Measurements from ENCODE around the gene PCSK6. TPM values are rescaled to one million over a fixed set of nuclear protein-coding genes. Genes with fewer than 3 reads are reported as not detected.

Gene PCSK6
- total RNA-seq, 1 donor from 2014 or later = 1.1 TPM

DNA sequence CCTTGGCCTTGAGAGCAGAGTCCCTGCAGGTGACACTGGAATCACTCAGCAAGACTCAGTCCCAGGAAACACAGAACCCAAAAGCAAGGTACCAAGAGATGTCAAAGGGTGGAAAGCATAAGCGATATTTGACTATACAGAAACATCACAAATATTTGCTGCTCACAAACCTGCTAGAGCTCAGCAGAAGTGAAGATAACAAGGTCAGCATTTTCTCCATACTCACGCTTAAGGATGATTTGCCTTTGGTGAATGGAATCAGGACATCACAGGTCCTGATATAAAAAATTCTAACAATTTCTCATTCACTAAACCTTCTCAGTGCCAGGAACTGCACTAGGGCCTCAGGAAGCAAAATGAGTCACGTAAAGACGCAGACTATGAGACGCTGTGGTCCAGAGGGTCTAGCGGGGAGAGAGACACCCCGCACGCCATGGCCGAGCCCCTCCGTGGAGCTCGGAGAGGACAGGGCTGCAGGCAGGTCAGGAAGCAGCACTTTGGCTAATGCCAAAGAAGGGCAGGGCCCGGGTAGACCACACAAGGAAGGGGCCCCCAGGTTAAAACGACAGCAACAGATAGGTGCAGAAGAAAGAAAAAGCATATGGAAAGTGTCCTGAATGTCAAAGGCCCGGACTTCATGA, 10.7 kb downstream of the PCSK6 start:
- H3K36me3 Mint-ChIP-seq (ENCODE audit: low read depth) = no peaks in the 10 kb centered on the region
- ATAC-seq (ENCODE audit: low read depth) (no peak), DNase-seq (no peak)
- H3K27ac Mint-ChIP-seq = no peak overlapping the region
- H3K4me1 Mint-ChIP-seq = no peaks in the 10 kb centered on the region
- H3K27me3 Mint-ChIP-seq = peaks cover 9% of the 10 kb centered on the region
- CTCF ChIA-PET = no interaction called here
- POLR2A ChIA-PET = no interaction called here
- TF ChIP-seq, protein P1, sequence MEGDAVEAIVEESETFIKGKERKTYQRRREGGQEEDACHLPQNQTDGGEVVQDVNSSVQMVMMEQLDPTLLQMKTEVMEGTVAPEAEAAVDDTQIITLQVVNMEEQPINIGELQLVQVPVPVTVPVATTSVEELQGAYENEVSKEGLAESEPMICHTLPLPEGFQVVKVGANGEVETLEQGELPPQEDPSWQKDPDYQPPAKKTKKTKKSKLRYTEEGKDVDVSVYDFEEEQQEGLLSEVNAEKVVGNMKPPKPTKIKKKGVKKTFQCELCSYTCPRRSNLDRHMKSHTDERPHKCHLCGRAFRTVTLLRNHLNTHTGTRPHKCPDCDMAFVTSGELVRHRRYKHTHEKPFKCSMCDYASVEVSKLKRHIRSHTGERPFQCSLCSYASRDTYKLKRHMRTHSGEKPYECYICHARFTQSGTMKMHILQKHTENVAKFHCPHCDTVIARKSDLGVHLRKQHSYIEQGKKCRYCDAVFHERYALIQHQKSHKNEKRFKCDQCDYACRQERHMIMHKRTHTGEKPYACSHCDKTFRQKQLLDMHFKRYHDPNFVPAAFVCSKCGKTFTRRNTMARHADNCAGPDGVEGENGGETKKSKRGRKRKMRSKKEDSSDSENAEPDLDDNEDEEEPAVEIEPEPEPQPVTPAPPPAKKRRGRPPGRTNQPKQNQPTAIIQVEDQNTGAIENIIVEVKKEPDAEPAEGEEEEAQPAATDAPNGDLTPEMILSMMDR (IDR thresholded peaks at IDR 0.05) = no peak
- no peak overlapping the region for H3K4me3 Mint-ChIP-seq
- intact Hi-C loops (cut with micrococcal nuclease) = no loop called here
- no peaks in the 10 kb centered on the region for H3K9me3 Mint-ChIP-seq

DNA sequence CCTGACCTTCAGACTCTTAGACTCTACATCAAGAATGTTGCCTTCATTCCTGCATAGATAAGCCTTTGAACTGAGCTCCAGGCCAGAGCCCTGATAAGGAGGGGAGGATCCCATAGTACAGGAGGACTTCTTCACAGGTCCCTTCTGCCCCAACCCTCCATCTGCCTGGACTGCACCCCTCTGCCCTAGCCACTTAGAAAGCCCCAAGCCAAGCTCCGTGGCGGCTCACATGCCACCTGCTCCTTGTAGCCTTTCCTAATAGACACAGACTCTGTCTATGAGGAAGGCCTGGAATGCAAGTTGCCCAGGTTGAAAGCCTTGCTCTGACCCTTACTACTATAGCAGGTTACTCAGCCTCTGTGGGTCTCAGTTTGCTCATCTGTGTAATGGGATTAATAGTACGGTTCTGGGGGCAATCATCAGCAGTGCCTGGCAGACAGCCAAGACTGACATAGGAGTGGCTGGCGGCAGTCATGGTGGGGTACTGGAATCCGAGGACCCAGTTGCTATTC, 11.6 kb downstream of the PCSK6 start:
- ChIA-PET CTCF (no interaction called here), POLR2A (no interaction called here)
- no peaks in the 10 kb centered on the region for H3K9me3 Mint-ChIP-seq
- H3K27me3 Mint-ChIP-seq = peaks cover 9% of the 10 kb centered on the region
- H3K4me3 Mint-ChIP-seq = no peak overlapping the region
- intact Hi-C loops (cut with micrococcal nuclease) = no loop called here
- TF ChIP-seq, protein P1 (IDR thresholded peaks at IDR 0.05) = no peak
- no peaks in the 10 kb centered on the region for H3K4me1 Mint-ChIP-seq
- no peak for ATAC-seq (ENCODE audit: low read depth)
- H3K27ac Mint-ChIP-seq = no peak overlapping the region
- no peak for DNase-seq
- no peaks in the 10 kb centered on the region for H3K36me3 Mint-ChIP-seq (ENCODE audit: low read depth)

DNA sequence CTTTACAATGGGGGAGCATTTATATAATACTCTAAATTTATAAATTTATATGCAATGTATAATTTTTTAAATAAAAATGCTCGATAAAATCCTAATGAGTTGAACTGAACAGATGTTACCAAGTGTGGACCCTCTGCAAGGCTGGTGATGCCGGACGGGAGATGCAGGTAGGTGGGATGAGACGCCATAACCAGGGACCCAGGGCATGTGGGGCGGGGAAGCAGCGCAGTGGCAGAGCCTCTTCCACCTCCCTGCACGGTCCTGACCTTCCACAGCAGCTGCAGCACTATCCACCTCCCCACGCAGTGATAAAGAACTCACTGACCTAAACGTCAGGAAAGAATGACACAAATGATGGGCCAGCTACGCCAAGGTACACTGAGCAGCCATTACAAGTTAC, 12.8 kb downstream of the PCSK6 start:
- CTCF ChIA-PET = no interaction called here
- H3K9me3 Mint-ChIP-seq = no peaks in the 10 kb centered on the region
- H3K4me1 Mint-ChIP-seq = no peaks in the 10 kb centered on the region
- no peak overlapping the region for H3K4me3 Mint-ChIP-seq
- POLR2A ChIA-PET = no interaction called here
- H3K36me3 Mint-ChIP-seq (ENCODE audit: low read depth) = no peaks in the 10 kb centered on the region
- peaks cover 9% of the 10 kb centered on the region for H3K27me3 Mint-ChIP-seq
- DNase-seq (no peak), ATAC-seq (ENCODE audit: low read depth) (no peak)
- intact Hi-C loops (cut with micrococcal nuclease) = no loop called here
- TF ChIP-seq, protein P1 (IDR thresholded peaks at IDR 0.05) = no peak
- H3K27ac Mint-ChIP-seq = no peak overlapping the region

DNA sequence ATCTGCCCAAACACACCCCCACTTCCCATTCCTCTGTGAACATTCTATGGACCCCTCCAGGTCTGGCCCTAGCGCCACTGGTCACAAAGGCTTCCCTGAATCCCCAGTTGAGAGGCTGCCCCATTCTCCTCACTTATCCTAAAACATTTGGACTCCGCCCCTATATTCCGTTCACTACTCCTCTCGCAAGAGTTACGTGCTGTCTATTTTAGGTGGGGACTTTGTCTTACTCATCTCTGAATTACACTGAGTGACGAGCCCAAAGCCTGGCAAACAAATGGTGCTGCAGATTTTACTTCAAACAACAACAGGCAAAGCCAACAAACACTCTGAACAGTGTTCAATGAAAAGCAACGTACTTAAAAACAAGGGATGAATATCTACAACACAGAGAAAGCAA, 14.5 kb downstream of the PCSK6 start:
- H3K27ac Mint-ChIP-seq = no peak overlapping the region
- no peaks in the 10 kb centered on the region for H3K4me1 Mint-ChIP-seq
- H3K36me3 Mint-ChIP-seq (ENCODE audit: low read depth) = no peaks in the 10 kb centered on the region
- ATAC-seq (ENCODE audit: low read depth) (no peak), DNase-seq (no peak)
- POLR2A ChIA-PET = no interaction called here
- H3K9me3 Mint-ChIP-seq = no peaks in the 10 kb centered on the region
- CTCF ChIA-PET = no interaction called here
- peaks cover 9% of the 10 kb centered on the region for H3K27me3 Mint-ChIP-seq
- TF ChIP-seq, protein P1 (IDR thresholded peaks at IDR 0.05) = no peak
- no peak overlapping the region for H3K4me3 Mint-ChIP-seq
- intact Hi-C loops (cut with micrococcal nuclease) = no loop called here

DNA sequence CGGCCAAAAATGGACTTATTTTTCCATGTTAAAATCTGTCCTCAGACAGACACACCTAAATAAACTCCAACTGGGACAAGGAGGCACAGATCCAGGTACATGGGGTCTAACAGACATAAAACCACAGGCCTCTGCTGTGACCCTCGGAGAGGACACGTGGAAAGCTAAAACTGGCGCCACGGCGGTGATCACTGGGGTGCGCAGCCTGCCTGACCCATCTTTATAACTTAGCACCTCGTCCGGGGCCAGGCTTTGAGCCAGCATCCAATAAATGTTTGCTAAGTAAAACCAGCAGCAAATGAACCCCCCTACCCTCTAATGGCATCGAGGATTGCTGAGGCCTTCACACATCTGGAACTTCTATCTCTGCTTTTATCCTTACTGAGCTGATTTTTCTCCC, 15.3 kb downstream of the PCSK6 start:
- H3K27me3 Mint-ChIP-seq = peaks cover 9% of the 10 kb centered on the region
- no peak for DNase-seq
- H3K4me3 Mint-ChIP-seq = no peak overlapping the region
- TF ChIP-seq, protein P1 (IDR thresholded peaks at IDR 0.05) = no peak
- no peaks in the 10 kb centered on the region for H3K36me3 Mint-ChIP-seq (ENCODE audit: low read depth)
- no peaks in the 10 kb centered on the region for H3K4me1 Mint-ChIP-seq
- intact Hi-C loops (cut with micrococcal nuclease) = no loop called here
- H3K27ac Mint-ChIP-seq = no peak overlapping the region
- ATAC-seq (ENCODE audit: low read depth) = no peak
- ChIA-PET POLR2A (no interaction called here), CTCF (no interaction called here)
- no peaks in the 10 kb centered on the region for H3K9me3 Mint-ChIP-seq

All from activated B cell treated with CpG ODN at 0.5 μM for 24 hours (primary cell).